ENCODE results near the gene FMO2.

DNA sequence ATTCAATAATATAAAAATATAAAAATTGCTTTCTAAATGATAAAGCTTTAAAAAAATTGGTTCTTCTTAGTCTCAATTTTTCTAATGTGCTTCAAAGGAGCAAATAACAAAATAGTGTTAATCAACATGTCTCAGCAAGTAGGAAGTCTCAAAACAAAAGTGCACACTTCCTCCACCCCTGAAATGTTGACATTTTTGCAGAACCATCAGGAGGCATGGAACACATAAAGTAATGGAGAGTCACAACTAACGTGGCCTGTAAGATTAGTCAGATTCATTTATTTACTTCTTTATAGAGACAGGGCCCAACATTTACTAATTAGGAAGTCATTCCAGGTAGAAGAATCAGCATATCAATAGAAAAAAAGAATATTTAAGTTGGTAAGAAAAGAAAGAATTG is 34.9 kb upstream of the FMO2 start:
- TF ChIP-seq, protein P1, sequence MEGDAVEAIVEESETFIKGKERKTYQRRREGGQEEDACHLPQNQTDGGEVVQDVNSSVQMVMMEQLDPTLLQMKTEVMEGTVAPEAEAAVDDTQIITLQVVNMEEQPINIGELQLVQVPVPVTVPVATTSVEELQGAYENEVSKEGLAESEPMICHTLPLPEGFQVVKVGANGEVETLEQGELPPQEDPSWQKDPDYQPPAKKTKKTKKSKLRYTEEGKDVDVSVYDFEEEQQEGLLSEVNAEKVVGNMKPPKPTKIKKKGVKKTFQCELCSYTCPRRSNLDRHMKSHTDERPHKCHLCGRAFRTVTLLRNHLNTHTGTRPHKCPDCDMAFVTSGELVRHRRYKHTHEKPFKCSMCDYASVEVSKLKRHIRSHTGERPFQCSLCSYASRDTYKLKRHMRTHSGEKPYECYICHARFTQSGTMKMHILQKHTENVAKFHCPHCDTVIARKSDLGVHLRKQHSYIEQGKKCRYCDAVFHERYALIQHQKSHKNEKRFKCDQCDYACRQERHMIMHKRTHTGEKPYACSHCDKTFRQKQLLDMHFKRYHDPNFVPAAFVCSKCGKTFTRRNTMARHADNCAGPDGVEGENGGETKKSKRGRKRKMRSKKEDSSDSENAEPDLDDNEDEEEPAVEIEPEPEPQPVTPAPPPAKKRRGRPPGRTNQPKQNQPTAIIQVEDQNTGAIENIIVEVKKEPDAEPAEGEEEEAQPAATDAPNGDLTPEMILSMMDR (IDR thresholded peaks at IDR 0.05 in 4 of 5, conservative IDR thresholded peaks at IDR 0.05 in 1 of 5) = no peak
- TF ChIP-seq POLR2A (IDR thresholded peaks at IDR 0.05) = no peak

All from gastrocnemius medialis (tissue), 4 donors.